Measurements from ENCODE around the gene CCDC169.
"Not testable (repeated sequence)": the region's sequence is repeated elsewhere in the genome, so short reads cannot be mapped to it uniquely, and the experiment has no call there.

The CCDC169 gene

GRCh38 chr13:36313047-36313969 lies 15.7 kb upstream of the CCDC169 start:
- DNase-seq, result no peak

GRCh38 chr13:36310417-36311108 lies 12.9 kb upstream of the CCDC169 start:
- DNase-seq, result no peak

GRCh38 chr13:36302289-36302688 lies 4.7 kb upstream of the CCDC169 start:
- DNase-seq, result no peak

GRCh38 chr13:36299469-36299868 lies 1.9 kb upstream of the CCDC169 start:
- DNase-seq, result not testable (repeated sequence)

- no peak for DNase-seq
These were observed 988 bp upstream of the CCDC169 start for GRCh38 chr13:36298535-36299068.

GRCh38 chr13:36294096-36294495 lies 3.5 kb downstream of the CCDC169 start:
- no peak for DNase-seq

GRCh38 chr13:36293497-36293896 lies 4.1 kb downstream of the CCDC169 start:
- no peak for DNase-seq

- DNase-seq, result no peak
These were observed 8.7 kb downstream of the CCDC169 start for GRCh38 chr13:36288794-36289391.

GRCh38 chr13:36286006-36286405 lies 11.6 kb downstream of the CCDC169 start:
- DNase-seq, result no peak

GRCh38 chr13:36282821-36283432 lies 14.7 kb downstream of the CCDC169 start:
- DNase-seq, result peak; percentile 24 to 51

- peak; percentile 43 to 78 for DNase-seq
These were observed 22.2 kb downstream of the CCDC169 start for GRCh38 chr13:36275190-36276002.

- no peak for DNase-seq
These were observed 24.2 kb downstream of the CCDC169 start for GRCh38 chr13:36273431-36273830.

GRCh38 chr13:36261976-36262375 lies 35.6 kb downstream of the CCDC169 start:
- no peak for DNase-seq

GRCh38 chr13:36261011-36261410 lies 36.6 kb downstream of the CCDC169 start:
- DNase-seq, result no peak

GRCh38 chr13:36259361-36260137 lies 38.1 kb downstream of the CCDC169 start:
- DNase-seq, result no peak

GRCh38 chr13:36258831-36259230 lies 38.8 kb downstream of the CCDC169 start:
- DNase-seq, result no peak

GRCh38 chr13:36251526-36251925 lies 46.1 kb downstream of the CCDC169 start:
- DNase-seq, result no peak

GRCh38 chr13:36251017-36251416 lies 46.6 kb downstream of the CCDC169 start:
- no peak for DNase-seq

GRCh38 chr13:36248700-36249099 lies 48.9 kb downstream of the CCDC169 start:
- no peak for DNase-seq

- DNase-seq, result no peak
These were observed 52.6 kb downstream of the CCDC169 start for GRCh38 chr13:36244990-36245389.

- DNase-seq, result no peak
These were observed 53.5 kb downstream of the CCDC169 start for GRCh38 chr13:36244073-36244472.

Data from SHP77 (cell line).